Hepatocyte (in vitro differentiated cells): ENCODE data around the gene FCHO1.

ENCODE experiments used
- EZH2 ChIP-seq: fragments of 200-600 bp; sonication (generic); IDR thresholded peaks from 2 replicates; pipeline ENCODE4 v1.6.1; 2016; ENCODE audit warnings: antibody characterized with exemption, mild to moderate bottlenecking, borderline replicate concordance
- TF ChIP-seq, protein P1 (sequence below): fragments of 200-600 bp; sonication (generic); IDR thresholded peaks from 2 replicates; pipeline ENCODE4 v1.5.1; 2016; ENCODE audit warnings: antibody characterized with exemption, mild to moderate bottlenecking; ENCODE audit not compliant: poor library complexity

- TF ChIP-seq, protein P1, sequence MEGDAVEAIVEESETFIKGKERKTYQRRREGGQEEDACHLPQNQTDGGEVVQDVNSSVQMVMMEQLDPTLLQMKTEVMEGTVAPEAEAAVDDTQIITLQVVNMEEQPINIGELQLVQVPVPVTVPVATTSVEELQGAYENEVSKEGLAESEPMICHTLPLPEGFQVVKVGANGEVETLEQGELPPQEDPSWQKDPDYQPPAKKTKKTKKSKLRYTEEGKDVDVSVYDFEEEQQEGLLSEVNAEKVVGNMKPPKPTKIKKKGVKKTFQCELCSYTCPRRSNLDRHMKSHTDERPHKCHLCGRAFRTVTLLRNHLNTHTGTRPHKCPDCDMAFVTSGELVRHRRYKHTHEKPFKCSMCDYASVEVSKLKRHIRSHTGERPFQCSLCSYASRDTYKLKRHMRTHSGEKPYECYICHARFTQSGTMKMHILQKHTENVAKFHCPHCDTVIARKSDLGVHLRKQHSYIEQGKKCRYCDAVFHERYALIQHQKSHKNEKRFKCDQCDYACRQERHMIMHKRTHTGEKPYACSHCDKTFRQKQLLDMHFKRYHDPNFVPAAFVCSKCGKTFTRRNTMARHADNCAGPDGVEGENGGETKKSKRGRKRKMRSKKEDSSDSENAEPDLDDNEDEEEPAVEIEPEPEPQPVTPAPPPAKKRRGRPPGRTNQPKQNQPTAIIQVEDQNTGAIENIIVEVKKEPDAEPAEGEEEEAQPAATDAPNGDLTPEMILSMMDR, result no peak
- no peak for TF ChIP-seq EZH2
Observed at GRCh38 chr19:17806945-17807344, 55.7 kb downstream of the FCHO1 start.
